IgD-negative memory B cell (primary cell): Measurements from ENCODE around the gene PHOSPHO1. TPM values are rescaled to one million over a fixed set of nuclear protein-coding genes. Genes with fewer than 3 reads are reported as not detected.
A peak's percentile ranks its signal among the peaks of the same experiment; 100 is the strongest.
"Not testable (repeated sequence)": the region's sequence is repeated elsewhere in the genome, so short reads cannot be mapped to it uniquely, and the experiment has no call there.

Source experiments
- H3K27ac Mint-ChIP-seq, 3 donors: one replicate each; pipeline ENCODE4 v1.8.0; 2020 to 2022; ENCODE audit warnings: mild to moderate bottlenecking in 3 of 3, mixed read lengths in 3 of 3, moderate library complexity in 1 of 3
- H3K27me3 Mint-ChIP-seq: one replicate; pipeline ENCODE4 v1.8.0; 2021; ENCODE audit warnings: mixed read lengths
- H3K36me3 Mint-ChIP-seq: one replicate; pipeline ENCODE4 v1.8.0; 2020; ENCODE audit warnings: mild to moderate bottlenecking, mixed read lengths
- H3K4me1 Mint-ChIP-seq, 3 donors: one replicate each; pipeline ENCODE4 v1.8.0; 2020 to 2022; ENCODE audit warnings: mixed read lengths in 3 of 3, mild to moderate bottlenecking in 1 of 3
- H3K4me3 Mint-ChIP-seq, 4 donors: one replicate each; pipeline ENCODE4 v1.8.0; 2020 to 2022; ENCODE audit warnings: mild to moderate bottlenecking in 4 of 4, mixed read lengths in 4 of 4, moderate library complexity in 3 of 4
- H3K9me3 Mint-ChIP-seq, 3 donors: one replicate each; pipeline ENCODE4 v1.8.0; 2020 to 2021; ENCODE audit warnings: mixed read lengths in 3 of 3, mild to moderate bottlenecking in 1 of 3
- polyA plus RNA-seq: library from polyadenylated mRNA; unstranded; fragments of 300-500 nt; fragmentation: Illumina TruSeq; gene quantifications from one replicate; pipeline ENCODE4 v1.2.3, GENCODE V29; 2021

The PHOSPHO1 gene
- polyA plus RNA-seq, result 1.0 TPM

- Mint-ChIP-seq H3K36me3 (no peaks in the 10 kb centered on the region), H3K27ac (peak within 1 kb of the TSS in 1 of 3 donors; percentile 22), H3K4me1 (peaks cover 4 to 14% (median 11%) of the 10 kb centered on the region in 3 donors), H3K27me3 (peaks cover 16% of the 10 kb centered on the region), H3K9me3 (no peaks in the 10 kb centered on the region), H3K4me3 (peak within 1 kb of the TSS; percentile 81 to 93 (median 88))
These were observed at the start of gene PHOSPHO1 for GRCh38 chr17:49230636-49231562. TSS of gene PHOSPHO1 (minus strand) at chr17:49230787. CDS start at chr17:49226691, 4,096 bp downstream.

GRCh38 chr17:49280061-49280460, 49.5 kb upstream of the PHOSPHO1 start:
- no peaks in the 10 kb centered on the region for H3K9me3 Mint-ChIP-seq
- no peak overlapping the region for H3K4me3 Mint-ChIP-seq
- H3K27ac Mint-ChIP-seq, result no peak overlapping the region
- peaks cover 2% of the 10 kb centered on the region for H3K27me3 Mint-ChIP-seq
- H3K36me3 Mint-ChIP-seq, result no peaks in the 10 kb centered on the region
- H3K4me1 Mint-ChIP-seq, result no peaks in the 10 kb centered on the region

- H3K36me3 Mint-ChIP-seq, H3K4me1 Mint-ChIP-seq, H3K9me3 Mint-ChIP-seq, H3K4me3 Mint-ChIP-seq, H3K27me3 Mint-ChIP-seq, H3K27ac Mint-ChIP-seq: not testable (repeated sequence)
These were observed 48.9 kb upstream of the PHOSPHO1 start for GRCh38 chr17:49279263-49280015.

- Mint-ChIP-seq H3K9me3 (no peaks in the 10 kb centered on the region), H3K4me3 (no peak overlapping the region), H3K27ac (no peak overlapping the region), H3K36me3 (peaks cover 2% of the 10 kb centered on the region), H3K27me3 (peaks cover 2% of the 10 kb centered on the region), H3K4me1 (no peaks in the 10 kb centered on the region)
These were observed 47.5 kb upstream of the PHOSPHO1 start for GRCh38 chr17:49278076-49278475.

- peaks cover 2% of the 10 kb centered on the region for H3K36me3 Mint-ChIP-seq
- H3K4me1 Mint-ChIP-seq, result no peaks in the 10 kb centered on the region
- H3K27me3 Mint-ChIP-seq, result peaks cover 2% of the 10 kb centered on the region
- no peak overlapping the region for H3K4me3 Mint-ChIP-seq
- H3K27ac Mint-ChIP-seq, result no peak overlapping the region
- H3K9me3 Mint-ChIP-seq, result no peaks in the 10 kb centered on the region
These were observed 47.1 kb upstream of the PHOSPHO1 start for GRCh38 chr17:49277638-49278037.

- H3K36me3 Mint-ChIP-seq, H3K4me3 Mint-ChIP-seq, H3K27me3 Mint-ChIP-seq, H3K27ac Mint-ChIP-seq, H3K4me1 Mint-ChIP-seq, H3K9me3 Mint-ChIP-seq: not testable (repeated sequence)
These were observed 45.4 kb upstream of the PHOSPHO1 start for GRCh38 chr17:49275981-49276380.

- Mint-ChIP-seq H3K4me1 (peaks cover 0 to 2% (median 0%) of the 10 kb centered on the region in 3 donors), H3K27me3 (peaks cover 3% of the 10 kb centered on the region), H3K27ac (no peak overlapping the region), H3K4me3 (no peak overlapping the region), H3K9me3 (no peaks in the 10 kb centered on the region), H3K36me3 (peaks cover 3% of the 10 kb centered on the region)
These were observed 38.8 kb upstream of the PHOSPHO1 start for GRCh38 chr17:49269356-49269755.

GRCh38 chr17:49267912-49268311, 37.3 kb upstream of the PHOSPHO1 start:
- no peak overlapping the region for H3K4me3 Mint-ChIP-seq
- no peak overlapping the region for H3K27ac Mint-ChIP-seq
- H3K9me3 Mint-ChIP-seq, result no peaks in the 10 kb centered on the region
- H3K4me1 Mint-ChIP-seq, result peaks cover 0 to 6% (median 2%) of the 10 kb centered on the region in 3 donors
- peaks cover 3% of the 10 kb centered on the region for H3K36me3 Mint-ChIP-seq
- peaks cover 5% of the 10 kb centered on the region for H3K27me3 Mint-ChIP-seq

GRCh38 chr17:49266233-49266632, 35.6 kb upstream of the PHOSPHO1 start:
- Mint-ChIP-seq H3K27ac (no peak overlapping the region), H3K36me3 (peaks cover 3% of the 10 kb centered on the region), H3K27me3 (peaks cover 9% of the 10 kb centered on the region), H3K9me3 (no peaks in the 10 kb centered on the region), H3K4me1 (peaks cover 0 to 6% (median 4%) of the 10 kb centered on the region in 3 donors), H3K4me3 (no peak overlapping the region)

GRCh38 chr17:49261540-49261939, 31.0 kb upstream of the PHOSPHO1 start:
- not testable (repeated sequence) for H3K36me3 Mint-ChIP-seq, H3K27ac Mint-ChIP-seq, H3K9me3 Mint-ChIP-seq
- H3K27me3 Mint-ChIP-seq, result peaks cover 15% of the 10 kb centered on the region
- peak overlapping the region in 1 of 4 donors; percentile 47 for H3K4me3 Mint-ChIP-seq
- H3K4me1 Mint-ChIP-seq, result peaks cover 6 to 12% (median 9%) of the 10 kb centered on the region in 3 donors

GRCh38 chr17:49260817-49261291, 30.3 kb upstream of the PHOSPHO1 start:
- Mint-ChIP-seq H3K27ac (peak overlapping the region in 2 of 3 donors; percentile 28 to 78), H3K4me3 (peak overlapping the region; percentile 47 to 92 (median 76)), H3K36me3 (no peaks in the 10 kb centered on the region), H3K4me1 (peaks cover 6 to 12% (median 9%) of the 10 kb centered on the region in 3 donors), H3K27me3 (peaks cover 15% of the 10 kb centered on the region), H3K9me3 (no peaks in the 10 kb centered on the region)

- peaks cover 6 to 12% (median 9%) of the 10 kb centered on the region in 3 donors for H3K4me1 Mint-ChIP-seq
- H3K27ac Mint-ChIP-seq, result peak overlapping the region in 1 of 3 donors; percentile 78
- H3K36me3 Mint-ChIP-seq, result no peaks in the 10 kb centered on the region
- H3K9me3 Mint-ChIP-seq, result no peaks in the 10 kb centered on the region
- H3K27me3 Mint-ChIP-seq, result peaks cover 15% of the 10 kb centered on the region
- H3K4me3 Mint-ChIP-seq, result peak overlapping the region; percentile 66 to 92 (median 86)
These were observed 29.6 kb upstream of the PHOSPHO1 start for GRCh38 chr17:49260011-49260816.

- Mint-ChIP-seq H3K27me3 (peaks cover 15% of the 10 kb centered on the region), H3K9me3 (no peaks in the 10 kb centered on the region), H3K4me3 (peak overlapping the region; percentile 66 to 91 (median 86)), H3K27ac (no peak overlapping the region), H3K4me1 (peaks cover 6 to 12% (median 7%) of the 10 kb centered on the region in 3 donors), H3K36me3 (no peaks in the 10 kb centered on the region)
These were observed 29.1 kb upstream of the PHOSPHO1 start for GRCh38 chr17:49259663-49260010.

GRCh38 chr17:49258394-49258793, 27.8 kb upstream of the PHOSPHO1 start:
- Mint-ChIP-seq H3K27me3 (peaks cover 15% of the 10 kb centered on the region), H3K4me1 (peaks cover 2 to 12% (median 6%) of the 10 kb centered on the region in 3 donors), H3K36me3 (no peaks in the 10 kb centered on the region), H3K4me3 (no peak overlapping the region), H3K27ac (no peak overlapping the region), H3K9me3 (no peaks in the 10 kb centered on the region)
